ENCODE data around the gene UBE2N. TPM values are rescaled to one million over a fixed set of nuclear protein-coding genes. Genes with fewer than 3 reads are reported as not detected.

Gene UBE2N
- total RNA-seq, 1 experiment from 2014 or later = 159 TPM

DNA sequence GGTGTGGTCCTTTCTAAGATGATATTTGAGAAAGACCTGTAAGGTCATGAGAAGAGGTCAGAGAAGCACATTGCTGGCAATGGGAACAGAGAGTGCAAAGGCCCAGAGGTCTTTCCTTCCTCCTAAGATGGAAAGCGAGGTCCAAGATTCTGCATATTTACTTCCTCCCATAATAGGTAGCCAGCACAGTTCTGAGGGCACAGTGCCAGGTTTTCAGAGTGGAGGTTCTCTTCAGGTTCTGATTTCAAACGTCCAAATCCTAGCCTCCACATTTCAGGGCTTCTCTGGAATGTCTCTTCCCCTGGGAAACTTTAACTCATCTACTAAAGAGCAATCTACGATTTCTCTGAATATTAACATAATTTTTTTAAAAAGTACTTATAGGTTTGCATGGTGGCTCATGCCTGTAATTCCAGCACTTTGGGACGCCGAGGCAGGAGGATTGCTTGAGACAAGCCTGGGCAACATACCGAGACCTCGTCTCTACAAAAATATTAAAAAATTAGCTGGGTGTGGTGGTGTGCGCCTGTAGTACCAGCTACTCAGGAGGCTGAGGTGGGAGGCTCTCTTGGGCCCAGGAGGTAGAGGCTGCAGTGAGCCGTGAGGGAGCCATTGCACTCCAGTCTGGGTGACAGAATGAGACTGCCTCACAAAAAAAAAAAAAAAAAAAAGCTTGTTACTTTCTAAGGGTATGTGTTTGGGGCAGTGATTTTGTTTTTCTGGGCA is 25.0 kb upstream of the UBE2N start:
- TF ChIP-seq, protein P1, sequence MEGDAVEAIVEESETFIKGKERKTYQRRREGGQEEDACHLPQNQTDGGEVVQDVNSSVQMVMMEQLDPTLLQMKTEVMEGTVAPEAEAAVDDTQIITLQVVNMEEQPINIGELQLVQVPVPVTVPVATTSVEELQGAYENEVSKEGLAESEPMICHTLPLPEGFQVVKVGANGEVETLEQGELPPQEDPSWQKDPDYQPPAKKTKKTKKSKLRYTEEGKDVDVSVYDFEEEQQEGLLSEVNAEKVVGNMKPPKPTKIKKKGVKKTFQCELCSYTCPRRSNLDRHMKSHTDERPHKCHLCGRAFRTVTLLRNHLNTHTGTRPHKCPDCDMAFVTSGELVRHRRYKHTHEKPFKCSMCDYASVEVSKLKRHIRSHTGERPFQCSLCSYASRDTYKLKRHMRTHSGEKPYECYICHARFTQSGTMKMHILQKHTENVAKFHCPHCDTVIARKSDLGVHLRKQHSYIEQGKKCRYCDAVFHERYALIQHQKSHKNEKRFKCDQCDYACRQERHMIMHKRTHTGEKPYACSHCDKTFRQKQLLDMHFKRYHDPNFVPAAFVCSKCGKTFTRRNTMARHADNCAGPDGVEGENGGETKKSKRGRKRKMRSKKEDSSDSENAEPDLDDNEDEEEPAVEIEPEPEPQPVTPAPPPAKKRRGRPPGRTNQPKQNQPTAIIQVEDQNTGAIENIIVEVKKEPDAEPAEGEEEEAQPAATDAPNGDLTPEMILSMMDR (IDR thresholded peaks at IDR 0.05; ENCODE audit: unreplicated experiment) = no peak
- peaks cover 13% of the 10 kb centered on the region for H3K4me1 Mint-ChIP-seq (ENCODE audit: low read depth, unreplicated experiment)
- CTCF ChIA-PET = interaction anchor here (0.6 to 1.5 kb wide), 5 partner anchors 25 to 1859 kb away, joined by 3 to 7 read pairs (median 4); partner anchors contain the start of gene UBE2N
- peaks cover 15% of the 10 kb centered on the region for H3K36me3 Mint-ChIP-seq (ENCODE audit: insufficient read depth, unreplicated experiment)
- DNase-seq = no peak
- peaks cover 3% of the 10 kb centered on the region for H3K9me3 Mint-ChIP-seq (ENCODE audit: low read depth, unreplicated experiment)
- H3K27me3 Mint-ChIP-seq (ENCODE audit: unreplicated experiment) = no peaks in the 10 kb centered on the region
- peak overlapping the region; percentile 88 for H3K27ac Mint-ChIP-seq (ENCODE audit: unreplicated experiment)
- H3K4me3 Mint-ChIP-seq (ENCODE audit: low read depth, unreplicated experiment) = peak overlapping the region; percentile 87
- BruUV-seq (replicated peaks) = no TSS peak
- intact Hi-C loops (cut with micrococcal nuclease; ENCODE audit: unreplicated experiment) = no loop called here

DNA sequence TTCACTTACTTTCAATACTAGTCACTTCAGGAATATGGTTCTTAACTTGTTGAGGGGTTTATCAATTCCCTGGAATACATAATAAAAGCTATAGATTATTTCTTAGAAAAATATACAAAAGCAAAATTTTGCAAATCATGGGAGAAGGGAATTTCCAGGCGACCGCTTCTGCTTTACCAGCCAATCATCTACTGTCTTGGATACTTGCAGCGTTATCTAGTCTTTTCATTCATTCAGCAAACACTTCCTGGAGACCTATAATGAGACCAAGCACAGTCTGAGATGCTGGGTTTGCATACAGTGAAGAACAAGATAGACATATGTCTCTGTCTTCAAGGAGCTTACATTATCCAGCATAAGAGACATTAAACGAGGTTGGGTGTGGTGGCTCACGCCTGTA is 24.1 kb upstream of the UBE2N start:
- H3K27ac Mint-ChIP-seq (ENCODE audit: unreplicated experiment) = no peak overlapping the region
- H3K4me1 Mint-ChIP-seq (ENCODE audit: low read depth, unreplicated experiment) = peaks cover 13% of the 10 kb centered on the region
- DNase-seq = no peak

GRCh38 chr12:93461503-93461902 is 19.8 kb upstream of the UBE2N start:
- Mint-ChIP-seq H3K27ac (ENCODE audit: unreplicated experiment) (no peak overlapping the region), H3K9me3 (ENCODE audit: low read depth, unreplicated experiment) (peaks cover 3% of the 10 kb centered on the region), H3K4me1 (ENCODE audit: low read depth, unreplicated experiment) (no peaks in the 10 kb centered on the region), H3K27me3 (ENCODE audit: unreplicated experiment) (no peaks in the 10 kb centered on the region), H3K36me3 (ENCODE audit: insufficient read depth, unreplicated experiment) (no peaks in the 10 kb centered on the region), H3K4me3 (ENCODE audit: low read depth, unreplicated experiment) (no peak overlapping the region)
- DNase-seq = no peak
- no TSS peak for BruUV-seq (replicated peaks)
- CTCF ChIA-PET = no interaction called here
- TF ChIP-seq, protein P1 (IDR thresholded peaks at IDR 0.05; ENCODE audit: unreplicated experiment) = no peak
- intact Hi-C loops (cut with micrococcal nuclease; ENCODE audit: unreplicated experiment) = no loop called here

More for the DNA sequence above, 24.1 kb upstream of the UBE2N start:
- no TSS peak for BruUV-seq (replicated peaks)
- Mint-ChIP-seq H3K9me3 (ENCODE audit: low read depth, unreplicated experiment) (peaks cover 3% of the 10 kb centered on the region), H3K36me3 (ENCODE audit: insufficient read depth, unreplicated experiment) (peaks cover 15% of the 10 kb centered on the region), H3K4me3 (ENCODE audit: low read depth, unreplicated experiment) (no peak overlapping the region), H3K27me3 (ENCODE audit: unreplicated experiment) (no peaks in the 10 kb centered on the region)
- CTCF ChIA-PET = no interaction called here
- TF ChIP-seq, protein P1 (IDR thresholded peaks at IDR 0.05; ENCODE audit: unreplicated experiment) = no peak
- intact Hi-C loops (cut with micrococcal nuclease; ENCODE audit: unreplicated experiment) = no loop called here

- peaks cover 3% of the 10 kb centered on the region for H3K9me3 Mint-ChIP-seq (ENCODE audit: low read depth, unreplicated experiment)
- CTCF ChIA-PET = no interaction called here
- intact Hi-C loops (cut with micrococcal nuclease; ENCODE audit: unreplicated experiment) = no loop called here
- no peaks in the 10 kb centered on the region for H3K27me3 Mint-ChIP-seq (ENCODE audit: unreplicated experiment)
- no peak for DNase-seq
- no peaks in the 10 kb centered on the region for H3K4me1 Mint-ChIP-seq (ENCODE audit: low read depth, unreplicated experiment)
- no peak overlapping the region for H3K27ac Mint-ChIP-seq (ENCODE audit: unreplicated experiment)
- no TSS peak for BruUV-seq (replicated peaks)
- H3K36me3 Mint-ChIP-seq (ENCODE audit: insufficient read depth, unreplicated experiment) = no peaks in the 10 kb centered on the region
- TF ChIP-seq, protein P1 (IDR thresholded peaks at IDR 0.05; ENCODE audit: unreplicated experiment) = no peak
- H3K4me3 Mint-ChIP-seq (ENCODE audit: low read depth, unreplicated experiment) = no peak overlapping the region
Observed at GRCh38 chr12:93460902-93461301, 19.2 kb upstream of the UBE2N start.
